HG03439 (cell line): ENCODE results near the gene C2CD5.
"Not testable (repeated sequence)": the region's sequence is repeated elsewhere in the genome, so short reads cannot be mapped to it uniquely, and the experiment has no call there.

Experiments used
- ATAC-seq: cut with Tn5 transposase; IDR thresholded peaks from one replicate; pipeline ENCODE4 v1.9.1; 2021; ENCODE audit warnings: mild to moderate bottlenecking, moderate library complexity; ENCODE audit not compliant: unreplicated experiment

Gene C2CD5

DNA sequence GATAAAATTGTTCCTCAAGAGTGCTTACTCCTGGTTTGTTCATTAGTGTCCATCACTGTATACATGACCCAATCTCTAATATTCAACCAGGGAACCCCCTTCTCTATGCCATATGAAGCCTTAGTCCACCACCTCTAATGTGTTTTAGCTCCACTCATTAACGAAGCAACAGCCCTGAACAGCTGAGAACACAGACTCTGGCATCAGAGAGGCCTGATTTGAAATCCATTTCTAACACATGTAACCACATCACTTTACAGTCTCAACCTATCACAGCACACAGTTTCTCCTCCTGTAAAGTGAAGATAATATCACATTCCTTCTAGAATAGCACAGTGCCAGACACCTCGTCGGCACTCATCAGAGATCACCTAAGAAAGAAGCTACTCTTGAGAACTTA, 64.3 kb downstream of the C2CD5 start:
- no peak for ATAC-seq

DNA sequence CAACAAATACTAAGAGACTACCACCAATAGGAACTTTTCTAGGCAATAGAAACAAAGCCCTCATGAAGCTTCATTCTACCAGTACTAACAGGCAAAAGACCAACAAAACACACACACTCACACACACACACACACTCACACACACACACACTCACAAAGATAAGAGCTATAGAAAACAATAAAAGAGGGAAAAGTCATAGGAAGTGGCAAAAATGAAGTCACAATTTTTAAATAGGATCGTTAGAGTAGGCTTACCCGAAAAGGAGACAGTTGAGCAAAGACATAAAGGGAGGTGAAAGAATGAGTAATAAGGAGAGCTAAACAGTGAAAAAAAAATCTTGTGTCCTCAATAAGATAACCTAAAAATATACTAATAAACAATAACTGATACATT, 66.5 kb downstream of the C2CD5 start:
- ATAC-seq = no peak

DNA sequence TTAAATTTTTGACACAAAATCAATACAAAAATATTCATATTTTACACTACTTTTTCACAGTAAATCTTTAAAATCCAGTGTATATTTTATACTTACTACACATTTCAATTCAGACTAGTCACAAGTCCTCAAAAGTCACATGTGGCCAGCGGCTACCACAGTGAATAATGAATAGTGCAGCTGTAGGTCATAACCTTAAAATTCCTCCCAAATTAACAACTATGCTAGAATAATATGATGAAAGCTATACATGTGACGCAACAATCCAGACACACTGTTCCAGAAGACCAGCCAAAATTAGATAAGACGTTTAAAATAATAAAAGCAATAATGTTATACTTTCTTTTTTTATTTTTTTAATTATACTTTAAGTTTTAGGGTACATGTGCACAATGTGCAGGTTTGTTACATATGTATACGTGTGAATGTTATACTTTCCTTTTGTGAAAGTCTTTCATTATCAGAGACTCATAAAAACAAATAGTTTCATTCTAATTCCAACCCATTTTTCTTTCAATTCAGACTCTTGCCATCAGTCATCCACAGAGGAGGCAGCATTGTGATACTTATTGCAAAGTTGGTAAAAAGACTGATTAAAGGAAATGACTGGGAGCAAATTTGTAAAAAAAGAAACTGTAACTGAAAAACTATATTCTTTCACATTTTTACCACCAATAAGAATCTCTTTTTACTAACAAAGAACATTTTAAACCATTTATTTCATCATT, 67.0 kb downstream of the C2CD5 start:
- no peak for ATAC-seq

DNA sequence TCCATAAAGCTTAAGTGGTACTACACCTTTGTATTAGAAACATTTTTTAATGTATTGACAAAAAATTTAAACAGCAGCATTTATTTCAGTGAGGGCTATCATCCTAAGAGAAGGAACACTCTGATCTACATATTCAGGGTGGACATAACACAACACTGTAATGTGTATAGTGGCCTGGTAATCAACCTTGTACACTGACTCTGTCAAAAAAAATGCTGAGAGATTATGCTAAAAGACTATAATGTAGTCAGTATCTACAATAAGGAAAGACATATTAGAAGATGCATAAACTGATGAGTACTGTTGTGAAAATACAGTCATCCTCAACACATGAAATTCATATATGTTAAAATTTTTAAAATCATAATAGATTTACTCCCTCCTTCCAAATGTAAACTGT, 68.2 kb downstream of the C2CD5 start:
- no peak for ATAC-seq

DNA sequence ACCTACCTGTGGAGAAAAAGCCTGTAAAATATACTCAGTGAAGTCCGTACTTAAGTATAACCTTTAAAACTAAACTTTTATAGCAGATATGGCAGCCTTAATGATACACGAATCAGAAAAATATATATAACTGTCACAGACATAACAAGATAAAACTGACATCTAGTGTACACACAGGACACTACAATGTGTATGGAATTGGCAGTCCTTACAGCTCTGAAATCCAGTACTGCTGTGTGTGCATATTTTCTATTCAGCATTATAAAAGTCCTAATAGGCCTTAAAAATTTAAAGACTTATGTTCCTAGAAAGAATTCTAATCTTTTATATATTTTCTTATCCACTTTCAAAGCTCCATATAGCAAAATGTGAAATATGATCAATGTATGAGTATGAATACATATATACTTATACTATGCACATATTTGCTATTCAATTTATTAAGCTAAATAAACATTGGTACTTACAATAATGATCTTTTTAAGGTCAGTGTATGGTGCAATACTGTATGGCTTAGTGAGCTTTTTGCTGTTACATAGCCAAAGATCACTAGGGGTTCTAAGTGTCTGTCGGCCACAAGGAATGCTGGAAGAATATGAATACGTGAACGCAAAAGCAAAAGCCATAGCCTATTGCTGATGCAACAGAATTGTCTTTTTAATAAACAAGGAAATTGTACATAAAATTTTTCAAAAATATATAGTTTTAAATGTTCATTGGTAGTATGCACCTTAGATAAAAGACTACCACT, 69.2 kb downstream of the C2CD5 start:
- ATAC-seq = no peak

DNA sequence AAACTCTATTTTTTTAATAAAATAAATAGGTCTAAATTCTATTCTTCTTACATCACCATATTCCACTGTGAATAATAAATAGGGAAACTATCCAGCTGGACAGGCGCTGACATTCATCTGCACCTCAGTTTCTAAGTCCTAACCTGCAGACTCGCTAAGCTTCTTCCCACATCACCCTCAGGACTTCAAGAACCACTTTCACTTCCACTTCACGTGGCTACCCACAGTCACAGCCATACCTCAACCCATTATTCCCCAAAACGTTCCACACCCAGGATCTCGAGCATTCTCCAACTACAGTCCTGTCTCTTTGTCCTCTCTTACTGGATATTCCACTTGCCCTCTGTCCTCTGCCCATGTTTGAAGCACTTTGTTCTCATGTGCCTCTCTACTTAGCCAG, 71.1 kb downstream of the C2CD5 start:
- ATAC-seq = peak; percentile 49

DNA sequence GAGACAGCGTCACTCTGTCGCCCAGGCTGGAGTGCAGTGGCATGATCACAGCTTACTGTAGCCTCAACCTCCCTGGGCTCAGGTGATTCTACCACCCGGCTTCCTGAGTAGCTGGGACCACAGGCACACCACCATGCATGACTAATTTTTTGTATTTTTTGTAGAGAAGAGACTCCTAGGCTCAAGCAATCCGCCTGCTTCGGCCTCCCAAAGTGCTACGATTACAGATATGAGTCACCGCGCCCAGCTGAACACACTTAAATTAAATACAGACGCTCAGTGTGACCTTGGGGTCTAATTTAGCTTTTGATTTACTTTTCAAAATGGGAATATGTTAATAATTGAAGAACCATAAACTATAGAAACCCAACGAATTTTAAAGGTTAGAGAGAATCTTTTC, 77.2 kb downstream of the C2CD5 start:
- no peak for ATAC-seq

DNA sequence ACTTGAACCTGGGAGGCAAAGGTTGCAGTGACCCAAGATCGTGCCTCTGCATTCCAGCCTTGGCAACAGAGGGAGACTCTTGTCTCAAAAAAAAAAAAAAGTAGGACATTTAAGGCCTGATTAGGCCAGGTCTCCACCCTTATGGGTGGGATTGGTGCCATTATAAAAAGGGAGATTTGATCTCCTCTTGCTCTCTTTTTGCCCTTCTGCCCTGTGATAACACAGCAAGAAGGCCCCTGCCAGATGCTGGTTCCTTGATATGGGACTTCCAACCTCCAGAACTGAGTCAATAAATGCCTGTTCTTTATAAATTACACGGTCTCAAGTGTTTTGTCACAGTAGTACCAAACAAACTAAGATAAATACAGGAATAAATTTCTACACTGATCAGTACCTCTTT, 81.0 kb downstream of the C2CD5 start:
- no peak for ATAC-seq

DNA sequence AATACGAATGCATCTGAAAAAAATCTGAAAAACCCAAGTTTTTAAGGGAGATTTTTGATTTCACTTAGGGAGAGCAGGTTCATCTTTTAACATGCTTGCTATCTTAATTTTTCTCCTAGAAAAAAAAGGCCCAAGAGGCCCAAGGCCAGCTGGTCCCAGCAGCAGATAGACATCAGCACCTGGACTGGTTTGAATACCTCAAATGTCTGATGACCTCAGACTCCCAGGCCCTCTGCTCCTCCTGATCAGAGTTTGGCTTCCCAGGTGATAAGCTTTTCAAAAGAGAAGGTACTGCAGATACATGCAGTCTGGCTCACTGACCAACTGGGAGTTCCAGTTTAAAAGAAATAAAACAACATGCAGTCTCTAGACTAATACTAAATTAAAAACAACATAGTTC, 82.6 kb downstream of the C2CD5 start:
- no peak for ATAC-seq

DNA sequence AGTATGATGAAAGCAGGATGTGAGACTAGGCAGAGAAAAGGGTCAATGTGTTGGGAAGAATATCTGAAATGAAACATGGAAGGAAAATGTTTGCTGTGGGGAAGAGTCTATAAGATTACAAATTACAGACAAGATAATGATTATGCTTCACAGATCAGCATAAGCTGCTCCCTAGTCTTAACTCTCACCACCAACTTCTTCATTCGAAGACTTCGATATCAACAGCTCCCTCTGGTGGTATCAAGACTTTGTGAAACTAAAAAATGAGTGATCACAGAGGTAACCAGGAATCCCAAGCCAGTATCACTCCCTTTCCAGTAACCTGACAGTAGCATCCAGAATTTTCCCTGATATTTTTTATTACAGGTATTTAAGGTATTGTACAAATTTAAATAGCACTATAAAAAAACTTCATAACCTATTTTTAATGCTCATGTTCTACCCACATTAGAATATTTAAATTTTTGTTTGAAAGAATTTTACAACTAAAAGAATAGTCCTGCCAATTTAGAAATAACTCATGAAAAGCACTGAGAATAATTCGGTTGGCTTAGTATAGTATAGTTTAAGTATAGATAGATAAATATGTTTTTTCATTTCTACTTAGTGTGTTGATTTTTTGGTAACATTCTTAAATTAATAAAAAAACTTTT, 84.4 kb downstream of the C2CD5 start:
- no peak for ATAC-seq

DNA sequence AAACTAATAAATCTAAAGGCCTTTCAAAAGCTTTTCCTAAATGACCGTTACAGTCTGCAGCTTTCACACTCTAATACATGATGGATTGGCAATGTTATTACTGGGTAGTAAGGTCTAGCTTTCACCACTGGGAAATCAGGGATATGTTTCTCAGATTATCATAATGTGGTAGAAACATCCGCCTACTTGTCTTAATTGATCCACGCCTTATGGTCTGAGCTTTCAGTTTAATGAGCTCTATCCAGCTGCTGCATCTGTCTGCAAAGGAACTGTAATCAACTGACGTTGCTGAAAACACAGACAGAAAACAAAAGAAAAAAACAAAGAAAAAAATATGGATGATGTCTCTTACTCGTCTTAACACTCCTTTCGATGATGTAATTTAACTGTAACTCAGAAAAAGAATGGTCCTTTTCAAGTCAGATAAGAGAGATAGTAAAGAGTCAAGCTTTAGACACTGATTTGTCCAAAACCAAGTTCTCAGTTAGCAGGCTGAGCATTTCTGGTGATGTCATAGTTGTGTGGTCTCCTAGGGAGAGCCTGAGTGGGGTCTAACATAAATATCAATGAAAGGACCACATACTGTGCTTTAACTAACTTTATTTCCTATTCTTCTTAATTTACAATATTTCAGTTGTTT, 85.9 kb downstream of the C2CD5 start:
- ATAC-seq = no peak

DNA sequence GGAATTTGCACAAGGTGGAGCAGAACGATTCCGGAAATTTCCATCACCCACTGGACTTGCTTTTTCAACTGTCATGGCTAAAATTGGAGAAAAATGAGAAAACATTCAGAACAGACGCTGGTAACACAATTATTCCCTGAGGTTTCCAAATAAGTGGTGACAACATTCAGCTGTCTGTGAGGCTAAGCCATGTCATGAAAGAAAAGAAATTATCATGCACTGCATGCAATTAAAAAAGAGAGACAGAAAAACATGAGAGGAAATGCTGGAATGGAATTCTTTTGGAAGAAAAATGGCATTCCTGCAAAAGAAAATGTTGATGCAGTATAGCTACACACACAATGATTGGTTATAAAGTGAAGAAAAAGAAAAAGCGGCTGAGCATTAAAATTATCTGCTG, 87.3 kb downstream of the C2CD5 start:
- no peak for ATAC-seq

DNA sequence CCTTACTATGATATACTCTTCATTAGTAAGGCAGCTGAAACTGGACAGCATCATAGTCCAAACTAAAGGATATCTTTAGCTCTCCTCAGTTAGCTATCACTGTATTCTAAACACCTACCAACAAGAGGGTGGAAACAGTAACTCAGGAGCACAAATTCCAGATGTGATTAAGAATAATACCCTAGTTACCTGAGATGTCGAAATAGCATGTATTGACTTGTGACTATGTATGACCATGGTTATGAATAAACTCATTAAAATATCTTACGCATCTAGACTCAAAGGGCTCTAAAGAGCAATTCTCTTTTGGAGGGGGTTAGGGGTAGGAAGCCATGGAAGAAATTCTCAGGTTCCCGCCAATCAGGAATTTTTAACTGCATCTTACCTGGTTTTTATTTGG, 90.8 kb downstream of the C2CD5 start:
- ATAC-seq = no peak

DNA sequence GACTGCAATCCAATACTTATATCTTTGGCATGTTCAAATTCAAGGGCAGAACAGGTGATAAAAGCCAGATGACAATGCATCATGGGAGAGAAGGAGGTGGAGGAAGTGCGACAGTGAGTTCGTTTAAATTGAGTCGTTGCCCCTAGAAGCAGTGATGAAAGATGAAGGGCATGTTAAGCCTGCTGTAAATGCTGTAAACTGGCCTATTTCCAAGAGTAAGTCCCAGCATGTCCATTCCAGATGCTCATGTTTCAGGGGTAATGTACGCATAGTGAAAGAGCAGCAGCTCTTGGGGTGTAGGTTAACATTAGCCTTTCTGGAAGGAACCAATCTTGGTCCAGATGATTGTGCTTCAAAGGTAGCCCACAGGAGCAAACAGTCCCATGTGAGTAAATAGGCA, 97.1 kb downstream of the C2CD5 start:
- ATAC-seq = no peak

DNA sequence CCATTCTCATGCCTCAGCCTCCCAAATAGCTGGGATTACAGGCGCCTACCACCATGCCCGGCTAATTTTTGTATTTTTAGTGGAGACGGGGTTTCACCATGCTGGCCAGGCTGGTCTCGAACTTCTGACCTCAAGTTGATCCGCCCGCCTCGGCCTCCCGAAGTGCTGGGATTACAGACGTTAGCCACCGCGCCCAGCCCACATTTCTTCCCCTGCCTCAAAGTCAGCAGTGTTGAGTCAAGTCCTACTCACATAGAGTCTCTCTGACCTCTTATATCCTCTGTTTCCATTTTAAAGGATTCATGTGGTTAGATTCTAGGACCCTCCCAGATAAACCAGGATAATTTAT, 100.1 kb downstream of the C2CD5 start:
- not testable (repeated sequence) for ATAC-seq

DNA sequence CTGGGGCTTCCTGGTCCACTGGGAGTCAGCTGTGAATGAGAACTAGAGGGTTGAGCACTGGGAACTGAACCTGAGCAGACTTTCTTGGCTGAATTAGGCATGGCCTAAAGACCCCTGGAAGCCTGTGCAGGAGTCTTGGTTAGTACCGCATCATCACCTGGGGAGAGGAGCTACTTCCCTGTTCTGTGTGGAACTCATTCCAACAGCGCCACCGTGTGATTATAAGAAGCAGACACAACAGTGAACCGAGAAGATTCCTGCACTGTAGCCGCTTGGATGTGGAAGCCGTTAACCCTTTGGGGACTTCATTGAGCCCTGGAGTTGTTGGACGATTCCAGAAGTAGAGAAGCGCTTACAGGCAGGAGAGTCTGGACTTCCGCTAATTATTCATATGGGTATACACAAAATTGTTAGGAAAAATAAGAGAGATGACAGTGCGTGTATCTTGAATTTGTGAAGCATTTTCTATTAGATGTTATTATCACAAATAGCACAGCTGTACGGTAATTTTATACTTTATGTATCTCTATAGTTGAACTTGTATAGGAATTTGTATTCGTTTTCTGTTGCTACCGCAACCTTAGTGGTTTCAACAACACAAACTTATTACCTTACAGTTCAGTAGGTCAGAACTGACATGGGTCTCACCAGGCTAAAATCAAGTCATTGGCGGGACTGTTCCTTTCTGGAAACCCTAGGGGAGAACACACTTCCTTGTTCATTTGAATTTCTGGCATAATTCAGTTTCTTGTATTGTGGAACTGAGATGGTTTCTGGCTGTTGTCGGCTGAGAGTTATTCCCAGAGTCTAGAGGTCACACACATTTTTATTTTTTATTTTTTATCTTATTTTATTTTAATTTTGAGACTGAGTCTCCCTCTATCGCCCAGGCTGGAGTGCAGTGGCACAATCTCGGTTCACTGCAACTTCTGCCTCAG, 100.7 kb downstream of the C2CD5 start:
- peak; percentile 100 for ATAC-seq

DNA sequence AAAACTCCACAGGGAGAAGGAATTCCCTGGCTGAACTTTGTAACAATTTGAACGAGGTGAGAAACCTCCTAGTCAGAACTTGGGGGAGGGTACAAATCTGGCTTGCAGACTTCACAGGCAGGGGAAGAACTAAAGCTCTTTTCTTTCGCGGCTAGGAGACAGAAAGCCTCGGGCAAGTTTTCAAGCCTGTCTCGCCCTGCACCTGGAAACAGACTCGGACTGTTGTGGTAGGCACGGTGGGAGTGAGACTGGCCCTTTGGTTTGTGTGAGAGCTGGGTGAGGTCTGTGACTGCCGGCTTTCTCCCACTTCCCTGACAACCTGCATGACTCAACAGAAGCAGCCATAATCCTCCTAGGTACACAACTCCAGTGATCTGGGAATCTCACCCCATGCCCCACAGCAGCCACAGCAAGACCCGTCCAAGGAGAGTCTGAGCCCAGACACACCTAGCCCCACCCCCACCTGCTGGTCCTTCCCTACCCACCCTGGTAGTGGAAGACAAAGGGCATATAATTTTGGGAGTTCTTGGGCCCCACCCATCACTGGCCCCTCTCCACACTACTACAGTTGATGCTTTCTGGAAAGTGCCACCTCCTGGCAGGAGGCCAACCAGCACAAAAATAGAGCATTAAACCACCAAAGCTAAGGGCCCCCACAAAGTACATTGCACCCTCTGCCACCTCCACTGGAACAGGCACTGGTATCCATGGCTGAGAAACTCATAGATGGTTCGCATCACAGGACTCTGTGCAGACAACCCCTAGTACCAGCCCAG, 107.1 kb downstream of the C2CD5 start:
- no peak for ATAC-seq

DNA sequence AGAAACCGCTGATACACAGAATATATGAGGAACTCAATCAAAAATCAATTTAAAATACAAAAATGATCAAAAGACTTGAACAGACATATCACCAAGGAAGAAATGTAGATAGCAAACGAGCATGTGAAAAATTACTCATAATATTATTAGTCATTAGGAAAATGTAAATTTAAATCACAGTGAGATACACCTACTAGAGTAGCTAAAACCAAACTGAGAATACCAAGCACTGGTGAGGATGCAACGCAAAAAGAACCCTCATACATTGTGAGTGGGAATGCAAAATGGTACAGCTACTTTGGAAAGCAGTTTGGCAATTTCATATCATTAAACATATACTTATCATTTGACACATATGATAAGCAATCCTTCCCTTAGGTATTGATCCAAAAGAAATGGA, 108.8 kb downstream of the C2CD5 start:
- no peak for ATAC-seq

DNA sequence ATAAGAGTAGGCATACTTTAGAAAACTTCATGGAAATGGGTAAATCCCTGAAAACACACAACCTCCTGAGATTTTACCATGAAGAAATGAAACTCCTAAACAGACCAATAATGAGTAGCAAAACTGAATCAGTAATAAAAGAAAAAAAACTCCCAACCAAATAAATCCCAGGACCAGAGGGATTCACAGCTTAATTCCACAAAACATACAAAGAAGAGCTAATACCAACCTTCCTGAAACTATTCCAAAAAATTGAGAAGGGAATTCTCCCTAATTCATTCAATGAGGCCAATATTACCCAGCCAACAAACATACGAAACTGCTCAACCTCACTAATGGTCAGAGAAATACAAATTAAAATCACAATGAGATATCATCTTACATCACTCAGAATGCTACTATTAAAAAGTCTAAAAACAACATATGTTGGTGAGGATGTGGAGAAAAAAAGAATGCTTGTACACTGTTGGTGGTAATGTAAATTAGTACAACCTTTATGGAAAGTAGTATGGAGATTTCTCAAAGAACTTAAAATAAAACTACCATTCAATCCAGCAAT, 112.6 kb downstream of the C2CD5 start:
- no peak for ATAC-seq

DNA sequence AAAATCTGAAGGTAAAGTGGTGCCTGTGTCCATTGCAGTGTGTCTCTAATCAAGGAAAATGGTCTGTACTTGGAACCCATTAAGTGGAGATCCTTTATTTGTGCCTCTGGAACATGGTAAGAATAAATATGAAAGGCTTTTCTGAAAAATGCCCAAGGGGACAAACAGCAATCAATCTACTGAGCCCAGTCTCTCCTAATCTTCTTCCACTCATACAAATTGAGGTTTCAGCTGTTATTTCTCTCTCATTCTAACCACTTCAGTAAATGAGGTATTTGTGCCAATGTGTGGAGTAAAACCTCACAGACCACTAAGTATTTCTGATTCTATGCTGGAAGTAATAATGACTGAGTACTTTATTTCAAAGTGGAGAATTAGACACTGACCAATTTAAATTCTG, 127.5 kb downstream of the C2CD5 start:
- no peak for ATAC-seq
